GM21529 (cell line): Measurements from ENCODE around the gene OSBPL10.
"Not testable (repeated sequence)": the region's sequence is repeated elsewhere in the genome, so short reads cannot be mapped to it uniquely, and the experiment has no call there.

Experiments used
- ATAC-seq: cut with Tn5 transposase; IDR thresholded peaks from one replicate; pipeline ENCODE4 v1.9.1; 2021; ENCODE audit not compliant: unreplicated experiment

OSBPL10 gene

DNA sequence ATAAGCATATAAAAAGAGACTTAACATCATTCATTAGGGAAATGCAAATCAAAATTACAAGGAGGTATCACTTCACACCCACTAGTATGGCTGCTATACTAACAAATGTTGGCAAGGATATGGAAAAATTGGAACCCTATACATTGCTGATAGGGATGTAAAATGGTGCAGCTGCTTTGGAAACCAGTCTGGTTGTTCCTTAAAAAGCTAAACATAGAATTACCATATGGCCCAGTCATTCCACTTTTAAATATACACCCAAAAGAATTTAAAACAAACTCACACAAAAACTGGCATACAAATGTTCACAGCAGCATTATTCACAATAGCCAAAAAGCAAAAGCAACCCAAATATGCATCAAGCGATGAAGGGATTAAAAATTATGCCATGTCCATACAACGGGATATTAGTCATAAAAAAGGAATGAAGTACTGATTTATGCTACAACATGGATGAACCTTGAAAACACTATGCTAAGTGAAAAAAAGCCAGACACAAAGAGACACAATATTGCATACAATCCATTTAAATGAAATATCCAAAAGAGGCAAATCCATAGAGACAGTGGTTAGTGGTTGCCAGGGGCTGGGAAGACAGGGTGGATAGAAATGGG, 118.3 kb downstream of the OSBPL10 start:
- ATAC-seq, result no peak

DNA sequence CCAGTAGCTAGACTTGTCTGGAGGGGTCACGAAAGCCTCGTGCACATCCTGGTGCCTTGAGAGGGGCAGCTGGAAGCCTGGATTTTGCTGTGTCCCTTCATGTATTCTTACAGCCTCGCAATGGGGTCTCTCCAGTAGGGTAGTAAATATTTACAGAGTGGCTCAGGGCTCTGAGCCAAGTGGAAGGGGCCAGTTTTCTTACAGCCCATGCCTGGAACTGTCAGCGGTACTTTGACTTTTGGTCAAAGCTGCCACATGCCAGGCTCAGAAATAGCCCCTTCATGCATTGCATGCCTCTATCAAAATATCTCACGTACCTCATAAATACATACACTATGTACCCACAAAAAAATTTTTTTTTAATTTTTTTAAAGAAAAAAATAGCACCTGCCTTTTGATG, 119.2 kb downstream of the OSBPL10 start:
- no peak for ATAC-seq

DNA sequence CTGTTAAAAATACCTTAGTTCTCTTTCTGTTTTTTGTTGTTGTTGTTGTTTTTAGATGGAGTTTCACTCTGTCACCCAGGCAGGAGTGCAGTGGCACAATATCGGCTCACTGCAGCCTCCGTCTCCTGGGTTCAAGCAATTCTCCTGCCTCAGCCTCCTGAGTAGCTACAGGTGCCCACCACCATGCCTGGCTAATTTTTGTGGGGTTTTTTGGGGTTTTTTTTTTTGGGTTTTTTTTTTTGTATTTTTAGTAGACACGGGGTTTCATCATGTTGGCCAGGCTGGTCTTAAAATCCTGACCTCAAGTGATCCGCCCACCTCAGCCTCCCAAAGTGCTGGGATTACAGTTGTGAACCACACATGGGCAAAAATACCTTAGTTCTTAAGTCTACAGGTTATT, 120.4 kb downstream of the OSBPL10 start:
- not testable (repeated sequence) for ATAC-seq

DNA sequence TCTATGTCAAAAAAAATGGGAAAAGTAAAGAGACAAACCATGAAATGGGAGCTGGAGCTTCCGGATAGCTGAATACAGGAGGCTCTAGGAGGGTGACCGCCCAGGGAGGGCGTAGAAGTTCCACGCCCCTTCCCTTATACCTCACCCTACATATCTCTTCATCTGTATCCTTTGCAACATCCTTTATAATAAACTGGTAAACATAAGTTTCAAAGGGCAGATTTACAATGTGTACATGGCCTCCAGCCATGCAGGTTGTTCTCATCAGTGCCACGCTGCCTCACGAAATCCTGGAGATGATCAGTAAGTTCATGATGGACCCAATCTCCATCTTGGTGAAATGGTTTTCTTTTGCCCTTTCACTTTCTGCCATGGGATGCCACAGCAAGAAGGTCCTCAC, 121.8 kb downstream of the OSBPL10 start:
- no peak for ATAC-seq

DNA sequence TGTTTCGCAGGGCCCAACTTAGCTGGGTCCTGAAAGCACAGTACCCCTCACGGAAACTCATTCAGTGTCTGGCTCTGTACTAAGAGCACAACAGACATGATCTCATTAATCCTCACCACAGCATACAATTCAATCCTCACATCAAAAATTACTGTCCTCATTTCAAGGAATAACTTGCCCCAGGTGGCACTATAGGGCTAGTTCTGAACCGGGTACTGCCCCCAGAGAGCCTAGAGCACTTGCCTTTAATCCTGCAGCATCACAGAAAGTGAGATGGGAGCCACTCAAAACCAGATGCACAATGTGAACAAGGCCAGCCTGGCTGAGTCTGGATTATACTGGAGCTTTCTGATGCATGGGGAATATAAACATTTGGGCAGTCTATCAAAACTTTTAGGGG, 122.6 kb downstream of the OSBPL10 start:
- no peak for ATAC-seq

DNA sequence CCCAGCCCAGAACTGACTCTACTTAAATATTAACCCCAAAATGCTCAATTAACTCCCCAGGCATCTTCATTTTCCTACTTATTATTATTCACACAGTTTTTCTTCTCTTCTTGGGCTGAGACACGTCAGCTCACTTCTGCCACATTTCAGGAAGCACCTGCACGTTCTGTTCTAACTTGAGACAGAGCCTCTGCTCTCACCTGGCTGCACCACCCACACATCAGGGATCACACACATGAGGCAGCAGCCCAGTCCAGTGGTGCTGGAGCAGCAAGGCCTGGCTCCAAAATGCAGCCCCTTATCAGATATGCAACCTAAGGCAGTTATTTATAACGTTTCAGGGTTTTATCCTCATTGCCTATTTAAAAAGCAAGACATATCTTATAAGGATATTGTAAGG, 127.5 kb downstream of the OSBPL10 start:
- ATAC-seq, result no peak

DNA sequence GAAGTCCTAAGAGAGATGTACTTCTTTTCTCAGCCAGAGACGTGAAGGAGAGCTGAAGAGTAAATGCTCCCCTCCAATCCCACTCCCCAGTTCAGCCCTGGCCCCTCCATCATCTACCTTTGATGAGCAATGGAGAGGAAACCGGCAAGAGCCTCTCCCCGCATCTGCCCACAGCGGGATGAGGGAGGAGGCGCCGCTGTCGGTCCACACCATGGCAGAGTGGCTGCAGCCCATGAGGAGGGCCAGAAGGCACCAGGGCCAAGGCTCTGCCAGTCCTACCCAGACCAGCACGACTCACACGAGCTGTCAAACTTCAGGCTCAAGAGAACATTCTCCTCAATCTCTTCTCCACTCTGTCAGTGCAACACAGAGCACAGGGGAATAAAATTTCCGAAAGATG, 129.8 kb downstream of the OSBPL10 start:
- no peak for ATAC-seq

DNA sequence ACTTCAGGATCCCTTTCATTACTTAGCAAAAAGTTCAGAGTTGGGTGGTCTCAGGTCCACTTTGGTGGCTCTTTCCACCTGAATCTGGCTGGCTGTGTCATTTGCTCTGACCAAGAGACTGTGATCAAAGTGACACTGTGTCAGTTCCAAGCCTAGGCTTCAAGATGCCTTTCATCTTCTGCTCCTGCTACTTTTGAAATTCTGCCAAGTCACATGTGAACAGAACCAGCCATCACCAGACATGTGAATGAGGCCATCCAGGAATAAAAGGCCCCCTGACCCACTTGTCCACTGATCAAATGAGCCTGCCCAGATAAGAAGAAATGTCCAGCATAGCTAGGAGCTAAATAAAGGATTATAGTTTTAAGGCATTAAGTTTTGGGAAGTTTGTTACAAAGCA, 132.2 kb downstream of the OSBPL10 start:
- no peak for ATAC-seq

DNA sequence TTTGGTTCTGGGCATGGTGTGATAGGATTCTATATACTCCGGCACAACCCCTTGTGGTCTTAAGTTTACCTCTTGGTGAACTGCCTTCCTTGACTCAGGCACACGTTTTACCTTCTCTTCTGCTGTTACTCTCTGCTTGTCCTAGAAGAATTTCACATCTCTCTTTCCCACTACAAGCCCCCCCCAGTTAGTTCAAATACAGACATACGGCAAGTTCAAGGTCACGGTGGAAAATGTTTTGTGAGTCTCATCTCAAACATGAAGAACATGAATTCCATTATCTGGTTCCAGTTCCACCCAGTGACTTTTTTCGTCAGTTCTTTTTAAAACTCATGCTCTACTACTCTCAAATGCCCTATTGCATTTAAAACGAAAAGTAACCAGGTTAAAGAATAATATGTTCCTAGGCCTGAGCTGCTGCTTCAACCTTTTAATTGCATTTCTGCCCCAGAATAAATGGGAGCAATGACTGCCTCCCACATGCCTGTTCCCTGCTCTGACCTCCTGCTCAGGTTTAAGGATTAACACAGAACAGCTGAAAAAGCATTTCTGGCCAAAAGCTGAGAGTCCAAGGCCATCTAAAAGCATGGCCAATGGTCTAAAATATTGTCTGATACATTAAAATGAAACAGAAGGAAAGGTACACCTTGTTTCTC, 132.8 kb downstream of the OSBPL10 start:
- no peak for ATAC-seq

DNA sequence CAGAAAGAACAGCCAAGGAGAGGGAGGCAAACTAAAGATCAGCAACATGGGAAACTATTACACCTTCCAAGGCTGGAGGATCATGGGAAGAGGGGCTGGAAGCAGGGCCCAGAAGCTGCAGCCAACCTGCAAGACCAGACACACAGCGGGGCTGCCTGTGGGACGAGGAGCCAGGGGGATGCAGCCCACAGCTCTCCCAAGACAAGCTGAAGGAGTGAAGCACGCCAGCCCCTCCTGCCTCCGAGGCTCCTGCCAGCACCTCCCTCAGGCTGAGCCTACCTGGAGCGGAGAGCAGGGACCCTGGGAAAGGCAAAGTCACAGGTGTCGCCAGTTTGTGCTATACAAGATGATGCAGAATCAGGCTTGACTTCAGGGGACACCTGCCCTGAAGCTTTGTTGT, 133.3 kb downstream of the OSBPL10 start:
- ATAC-seq, result no peak

DNA sequence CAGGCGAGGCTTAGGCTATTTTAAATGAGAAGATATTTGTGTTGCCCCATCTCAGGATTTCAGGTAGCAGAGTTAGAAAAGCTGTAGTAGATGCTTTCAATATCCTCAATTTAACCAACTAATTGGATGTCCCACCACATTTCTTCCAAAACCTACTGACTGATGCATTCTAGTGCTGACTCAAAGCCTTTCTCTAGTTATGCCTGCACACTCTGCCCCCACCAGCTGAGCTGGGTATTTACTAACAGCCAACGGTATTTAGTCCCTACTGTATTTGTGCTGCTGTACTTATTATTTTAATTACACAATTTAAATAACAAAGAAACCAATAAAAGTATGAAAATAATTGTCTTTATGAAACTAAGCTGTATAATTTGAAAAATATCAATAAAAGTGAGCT, 139.5 kb downstream of the OSBPL10 start:
- ATAC-seq, result no peak

DNA sequence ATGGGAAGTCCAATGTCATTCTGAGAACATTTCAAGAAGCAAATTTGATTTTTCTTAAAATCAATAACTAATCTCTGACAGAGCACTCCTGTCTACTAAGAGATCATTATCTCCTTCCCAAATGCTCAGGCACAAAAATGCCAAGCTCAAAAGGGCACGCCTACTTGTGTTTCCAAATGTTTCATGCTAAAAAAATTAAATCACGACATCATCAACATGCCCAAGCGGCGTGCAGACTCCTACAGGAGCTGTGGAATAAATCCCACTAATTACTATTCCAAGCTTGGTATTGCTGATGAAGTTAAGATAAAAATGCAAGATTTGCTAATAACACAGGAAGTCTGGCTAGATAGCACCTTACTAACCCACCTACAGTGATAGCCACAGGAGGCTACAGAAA, 140.8 kb downstream of the OSBPL10 start:
- no peak for ATAC-seq

DNA sequence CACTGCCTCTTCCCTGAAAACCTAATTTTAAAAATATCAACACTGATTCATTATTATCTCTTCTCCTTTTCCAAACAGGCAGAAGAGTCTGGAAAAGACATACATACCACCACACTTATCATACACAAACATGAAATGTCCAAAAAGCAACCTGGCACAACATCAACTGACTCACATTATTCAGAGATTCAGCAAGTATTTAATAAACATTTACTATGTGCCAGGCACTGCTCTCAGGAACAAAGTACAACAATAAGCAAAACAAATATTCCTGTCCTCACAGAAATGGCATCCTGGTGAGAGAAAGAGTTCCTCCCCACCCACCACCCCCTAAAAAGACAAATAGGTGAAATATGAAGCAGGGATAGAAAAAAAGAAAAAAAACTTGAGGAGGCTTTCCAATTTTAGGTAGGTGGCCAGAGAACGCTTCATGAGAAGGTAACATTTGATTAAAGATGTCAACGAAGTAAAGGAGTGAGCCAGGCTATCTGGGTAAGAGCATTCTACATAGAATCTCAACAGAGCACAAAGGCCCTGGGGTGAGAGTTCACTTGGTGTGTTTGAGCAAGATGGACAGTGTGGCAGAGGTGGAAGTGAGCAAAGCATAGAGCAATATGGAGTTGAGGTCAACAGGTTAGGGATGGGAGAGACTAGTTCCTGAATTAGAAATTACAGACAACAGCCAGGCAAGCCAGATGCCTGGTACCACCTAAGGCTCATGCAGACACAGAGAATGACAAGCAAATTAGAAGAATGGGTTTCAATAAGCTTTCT, 141.7 kb downstream of the OSBPL10 start:
- ATAC-seq, result no peak

DNA sequence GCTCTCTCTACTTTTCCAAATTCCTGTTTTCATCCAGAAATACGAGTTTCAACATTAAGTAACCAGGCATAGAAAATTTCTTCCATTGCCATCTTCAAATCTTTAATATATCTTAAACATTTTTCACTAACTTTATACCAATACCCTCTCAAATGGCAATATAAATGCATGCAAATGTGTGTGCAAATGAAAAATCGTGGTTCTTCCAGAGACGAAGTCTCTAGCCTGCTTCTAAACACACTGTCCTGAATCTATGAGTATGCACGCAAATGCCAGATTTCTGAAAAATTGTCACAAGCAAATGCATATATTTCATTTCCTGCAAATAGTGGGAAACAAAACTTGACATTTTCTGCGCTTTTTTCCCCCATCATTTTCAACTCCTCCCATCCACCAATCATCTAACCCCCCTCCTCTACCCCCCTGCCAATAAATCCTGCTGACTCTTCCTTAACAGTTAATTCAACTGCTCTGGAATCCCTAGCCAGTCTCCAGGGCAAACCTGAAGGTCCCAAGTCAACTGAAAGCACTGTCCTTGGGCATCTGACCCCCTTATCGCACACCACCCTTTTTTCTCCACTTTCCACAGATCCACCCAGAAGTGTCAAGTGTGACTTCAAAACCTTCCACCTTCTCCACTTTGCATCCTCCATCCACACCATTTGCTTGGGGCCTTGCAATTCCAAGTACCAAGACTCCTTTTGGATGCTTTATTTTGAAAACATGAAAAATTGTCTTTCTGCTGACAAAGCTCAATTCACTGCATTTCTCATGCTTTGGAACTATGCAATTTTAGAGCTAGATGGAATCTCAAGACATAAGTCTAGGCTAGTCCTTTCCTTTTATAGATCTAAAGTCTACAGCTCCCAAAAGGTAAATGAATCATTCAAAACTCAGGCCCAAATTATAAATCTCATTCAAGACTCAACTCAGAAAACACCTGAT, 144.7 kb downstream of the OSBPL10 start:
- ATAC-seq, result no peak

DNA sequence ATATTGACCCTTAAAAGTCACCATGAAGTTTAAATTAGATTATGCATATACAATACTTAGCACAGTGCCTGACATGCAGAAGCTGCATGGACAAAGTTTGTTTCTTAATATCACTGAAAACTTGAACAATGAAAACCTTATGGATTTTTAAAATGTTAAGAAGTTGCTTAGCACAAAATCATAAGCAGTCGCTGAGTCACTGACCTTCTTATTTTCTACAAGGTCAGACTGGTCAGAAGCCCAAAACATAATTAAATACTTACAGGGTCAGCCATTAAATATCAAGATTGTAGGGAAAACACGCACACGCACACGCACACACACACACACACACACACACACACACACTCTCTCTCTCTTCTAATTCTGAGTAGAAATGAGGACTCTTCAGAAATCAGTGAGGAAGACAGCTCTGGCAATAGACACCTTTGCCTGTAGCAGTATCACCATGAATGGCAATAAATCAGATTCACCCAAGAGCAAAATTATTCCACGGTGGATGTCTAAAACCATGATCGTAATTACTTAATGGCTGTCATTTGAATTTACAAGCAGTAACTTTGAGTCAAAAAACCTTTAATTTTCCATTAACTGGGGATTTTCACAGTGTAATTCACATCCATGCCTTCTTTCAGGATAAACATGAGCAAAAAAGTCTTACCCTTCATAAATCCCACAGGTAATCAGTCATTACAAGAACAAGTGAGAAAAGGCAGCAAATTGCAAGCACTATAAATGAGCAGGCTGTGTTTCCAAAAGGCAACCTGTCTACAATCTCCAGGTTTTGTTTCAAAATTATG, 147.5 kb downstream of the OSBPL10 start:
- ATAC-seq, result no peak

DNA sequence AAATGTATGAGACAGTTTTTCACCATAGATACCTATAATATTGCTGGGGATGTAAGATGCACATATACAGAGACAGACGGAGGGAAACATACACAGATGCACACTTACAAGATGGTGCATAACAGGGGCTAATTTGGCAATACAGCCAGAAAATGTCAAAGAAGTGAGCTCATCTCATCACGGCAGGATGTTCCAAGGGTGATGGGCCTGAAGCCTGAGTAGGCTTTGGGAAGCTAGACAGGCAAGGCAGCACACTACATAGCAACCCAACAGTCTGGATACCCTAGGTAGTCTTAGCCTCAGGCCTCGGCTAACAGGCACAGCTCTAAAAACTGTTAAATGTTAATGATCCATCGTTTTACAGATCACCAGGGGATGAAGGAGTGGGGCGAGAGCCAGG, 148.5 kb downstream of the OSBPL10 start:
- ATAC-seq, result no peak

DNA sequence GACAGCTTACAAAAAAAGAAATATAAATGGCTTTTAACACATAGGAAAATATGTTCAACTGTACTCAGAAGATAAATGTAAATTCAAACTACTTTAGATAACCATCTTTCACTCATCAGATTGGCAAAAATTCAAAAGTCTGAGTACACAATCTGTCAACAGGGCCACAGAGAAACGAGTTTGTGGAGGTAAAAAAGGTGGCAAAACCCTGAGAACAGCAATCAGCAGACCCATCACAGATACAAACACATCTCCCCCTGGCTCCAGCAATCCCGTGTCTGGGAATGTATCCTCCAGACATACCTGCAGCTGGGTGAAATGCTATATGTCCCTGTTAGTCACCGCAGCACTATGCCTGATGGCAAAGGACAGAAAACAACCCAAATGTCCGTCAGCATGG, 149.5 kb downstream of the OSBPL10 start:
- ATAC-seq, result no peak

DNA sequence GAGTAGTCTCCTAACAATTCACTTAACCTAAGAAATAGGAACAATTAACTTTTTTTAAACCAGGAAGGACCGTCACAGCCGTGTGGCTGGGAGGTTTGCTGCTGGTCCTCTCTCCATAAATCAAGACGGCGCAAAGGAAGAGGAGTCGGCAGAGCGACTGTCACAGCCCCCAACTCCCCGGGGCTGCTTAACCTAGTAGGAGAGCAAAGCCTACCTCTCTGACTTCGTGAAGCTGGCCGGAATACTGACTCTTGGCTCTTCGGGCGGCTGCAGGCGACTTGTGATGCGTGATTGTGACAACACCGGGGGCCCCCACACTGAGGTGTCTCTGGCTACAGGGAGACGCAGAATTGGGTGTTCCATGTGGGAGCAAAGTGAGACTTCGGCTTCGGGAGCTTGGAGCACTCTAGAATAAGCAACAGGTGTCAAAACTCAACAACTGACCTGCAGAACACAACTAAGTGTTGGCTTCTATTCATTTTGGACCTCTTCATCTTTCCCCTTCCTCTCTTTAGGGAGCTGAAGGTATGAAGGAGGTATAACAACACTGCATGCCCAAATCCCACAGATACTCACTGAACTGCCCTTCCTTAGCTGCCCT, 151.1 kb downstream of the OSBPL10 start:
- ATAC-seq, result no peak

DNA sequence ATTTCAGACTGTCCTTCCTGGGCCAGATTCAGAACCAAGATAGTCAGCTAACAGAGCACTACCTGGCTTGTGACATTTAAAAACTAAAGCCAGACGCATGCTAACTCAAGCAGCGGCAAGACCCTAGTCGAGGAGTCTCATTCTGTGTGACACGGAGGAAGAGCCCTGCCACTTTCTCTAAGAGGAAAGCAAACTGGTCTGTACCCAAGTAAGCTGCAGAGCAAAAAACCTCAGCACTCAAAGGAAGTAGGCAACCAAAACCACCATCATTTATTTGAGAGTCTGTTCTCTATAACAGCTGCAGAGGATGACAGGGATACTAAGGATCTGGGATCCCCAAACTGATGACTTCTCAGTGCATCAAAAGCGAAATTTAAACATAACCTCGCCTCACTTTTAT, 152.1 kb downstream of the OSBPL10 start:
- no peak for ATAC-seq

DNA sequence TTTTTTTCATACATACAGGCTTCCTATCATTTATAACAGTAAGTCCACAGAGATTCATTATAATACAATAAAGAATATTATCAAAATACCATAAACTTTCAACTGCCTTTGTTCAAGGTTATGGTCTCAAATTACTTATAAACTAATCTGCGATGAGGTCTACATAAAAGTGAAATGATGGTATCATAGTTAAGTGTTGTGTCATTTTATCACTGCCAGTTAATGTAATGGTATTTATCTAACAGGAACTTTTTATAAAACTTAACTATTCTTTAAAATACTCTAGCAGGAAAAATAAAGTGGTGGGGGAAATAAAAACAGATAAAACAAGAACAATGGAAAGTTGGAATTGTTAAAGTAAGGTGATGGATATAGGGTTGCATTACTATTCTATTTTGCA, 153.1 kb downstream of the OSBPL10 start:
- no peak for ATAC-seq
